Neuron (in vitro differentiated cells): ENCODE results near the gene KCNC1.

ENCODE experiments used
- H2AFZ ChIP-seq: one replicate; pipeline ENCODE4 v1.6.1; 2013; ENCODE audit warnings: low read depth, mild to moderate bottlenecking, inconsistent platforms, low read length, moderate library complexity
- H3K27me3 ChIP-seq: one replicate; pipeline ENCODE4 v1.6.1; 2013; ENCODE audit warnings: low read length; ENCODE audit not compliant: insufficient read depth
- H3K36me3 ChIP-seq: one replicate; pipeline ENCODE4 v1.6.1; 2013; ENCODE audit warnings: low read length; ENCODE audit not compliant: insufficient read depth
- H3K4me1 ChIP-seq: one replicate; pipeline ENCODE4 v1.6.1; 2013; ENCODE audit warnings: low read length; ENCODE audit not compliant: insufficient read depth
- H3K4me3 ChIP-seq: 2 replicates; pipeline ENCODE4 v1.5.1; 2013; ENCODE audit warnings: mild to moderate bottlenecking, low read length, moderate library complexity
- H3K9me3 ChIP-seq: one replicate; pipeline ENCODE4 v1.6.1; 2013; ENCODE audit warnings: low read length

The KCNC1 gene

GRCh38 chr11:17747131-17747955 is 12.8 kb downstream of the KCNC1 start:
- Histone ChIP-seq H3K27me3 (no peaks in the 10 kb centered on the region), H2AFZ (no peak overlapping the region), H3K36me3 (no peaks in the 10 kb centered on the region), H3K4me1 (no peaks in the 10 kb centered on the region), H3K4me3 (no peak overlapping the region), H3K9me3 (no peaks in the 10 kb centered on the region)

DNA sequence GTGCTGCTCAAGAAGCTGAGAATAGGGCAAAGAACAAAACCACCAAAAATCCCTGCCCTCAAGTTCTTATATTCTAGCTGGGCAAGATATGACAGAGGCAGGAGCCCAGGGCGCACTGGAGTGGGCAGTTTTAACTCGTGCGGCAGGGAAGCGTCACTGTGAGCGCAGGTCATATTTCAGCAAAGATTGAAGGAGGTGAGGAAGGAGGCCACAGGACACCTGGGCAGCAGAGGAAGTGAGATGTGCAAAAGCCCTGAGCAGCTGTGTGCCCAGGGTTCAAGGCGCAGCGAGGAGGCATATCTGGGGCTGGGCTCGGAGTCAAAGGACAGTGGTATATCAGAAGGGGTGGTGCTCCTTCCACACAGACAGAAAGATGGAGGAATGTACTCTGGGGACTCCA is 13.5 kb downstream of the KCNC1 start:
- no peaks in the 10 kb centered on the region for H3K4me1 ChIP-seq
- no peaks in the 10 kb centered on the region for H3K9me3 ChIP-seq
- H3K36me3 ChIP-seq: no peaks in the 10 kb centered on the region
- no peak overlapping the region for H2AFZ ChIP-seq
- no peak overlapping the region for H3K4me3 ChIP-seq
- no peaks in the 10 kb centered on the region for H3K27me3 ChIP-seq

GRCh38 chr11:17748761-17749721 is 14.5 kb downstream of the KCNC1 start:
- Histone ChIP-seq H3K4me1 (no peaks in the 10 kb centered on the region), H2AFZ (no peak overlapping the region), H3K9me3 (no peaks in the 10 kb centered on the region), H3K36me3 (no peaks in the 10 kb centered on the region), H3K4me3 (no peak overlapping the region), H3K27me3 (no peaks in the 10 kb centered on the region)

GRCh38 chr11:17750013-17750800 is 15.6 kb downstream of the KCNC1 start:
- Histone ChIP-seq H3K9me3 (no peaks in the 10 kb centered on the region), H3K4me1 (no peaks in the 10 kb centered on the region), H3K36me3 (no peaks in the 10 kb centered on the region), H3K4me3 (no peak overlapping the region), H2AFZ (no peak overlapping the region), H3K27me3 (no peaks in the 10 kb centered on the region)

- Histone ChIP-seq H3K4me3 (no peak overlapping the region), H3K36me3 (no peaks in the 10 kb centered on the region), H2AFZ (no peak overlapping the region), H3K27me3 (no peaks in the 10 kb centered on the region), H3K4me1 (no peaks in the 10 kb centered on the region), H3K9me3 (no peaks in the 10 kb centered on the region)
These were observed 16.2 kb downstream of the KCNC1 start for GRCh38 chr11:17750801-17751165.

- no peaks in the 10 kb centered on the region for H3K36me3 ChIP-seq
- no peaks in the 10 kb centered on the region for H3K27me3 ChIP-seq
- H3K4me1 ChIP-seq: no peaks in the 10 kb centered on the region
- no peak overlapping the region for H3K4me3 ChIP-seq
- no peaks in the 10 kb centered on the region for H3K9me3 ChIP-seq
- H2AFZ ChIP-seq: no peak overlapping the region
These were observed 17.0 kb downstream of the KCNC1 start for GRCh38 chr11:17751558-17751957.

DNA sequence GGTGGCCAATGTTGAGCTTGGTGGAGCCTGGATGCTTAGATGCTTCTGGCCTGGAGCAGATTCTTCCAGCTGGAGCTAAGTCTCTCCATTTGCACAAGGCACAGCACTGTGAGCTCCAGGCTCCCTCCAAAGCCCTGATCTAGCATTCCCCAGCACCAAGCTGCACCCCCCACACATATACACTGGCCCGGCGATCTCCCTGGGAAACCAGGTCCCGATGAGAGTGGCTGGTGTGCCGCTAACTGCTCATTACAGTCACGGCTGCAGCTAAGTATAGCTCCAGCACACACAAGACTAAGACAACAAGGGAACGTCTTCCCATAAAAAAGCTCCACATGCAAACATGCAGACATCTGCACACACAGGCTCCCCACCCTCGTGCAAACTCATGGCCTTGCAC is 17.6 kb downstream of the KCNC1 start:
- H3K36me3 ChIP-seq: no peaks in the 10 kb centered on the region
- H3K27me3 ChIP-seq: no peaks in the 10 kb centered on the region
- no peak overlapping the region for H2AFZ ChIP-seq
- no peaks in the 10 kb centered on the region for H3K4me1 ChIP-seq
- H3K4me3 ChIP-seq: no peak overlapping the region
- H3K9me3 ChIP-seq: no peaks in the 10 kb centered on the region

- H2AFZ ChIP-seq: no peak overlapping the region
- H3K27me3 ChIP-seq: no peaks in the 10 kb centered on the region
- H3K4me1 ChIP-seq: no peaks in the 10 kb centered on the region
- H3K4me3 ChIP-seq: no peak overlapping the region
- H3K36me3 ChIP-seq: no peaks in the 10 kb centered on the region
- no peaks in the 10 kb centered on the region for H3K9me3 ChIP-seq
These were observed 18.6 kb downstream of the KCNC1 start for GRCh38 chr11:17753153-17753552.

- Histone ChIP-seq H3K27me3 (no peaks in the 10 kb centered on the region), H2AFZ (no peak overlapping the region), H3K4me3 (no peak overlapping the region), H3K4me1 (no peaks in the 10 kb centered on the region), H3K9me3 (no peaks in the 10 kb centered on the region), H3K36me3 (no peaks in the 10 kb centered on the region)
These were observed 19.1 kb downstream of the KCNC1 start for GRCh38 chr11:17753641-17754040.

GRCh38 chr11:17755891-17756290 is 21.3 kb downstream of the KCNC1 start:
- no peaks in the 10 kb centered on the region for H3K36me3 ChIP-seq
- no peak overlapping the region for H3K4me3 ChIP-seq
- no peaks in the 10 kb centered on the region for H3K27me3 ChIP-seq
- no peaks in the 10 kb centered on the region for H3K4me1 ChIP-seq
- H3K9me3 ChIP-seq: peaks cover 4% of the 10 kb centered on the region
- H2AFZ ChIP-seq: no peak overlapping the region

GRCh38 chr11:17760102-17761029 is 25.8 kb downstream of the KCNC1 start:
- Histone ChIP-seq H3K36me3 (no peaks in the 10 kb centered on the region), H3K27me3 (no peaks in the 10 kb centered on the region), H2AFZ (no peak overlapping the region), H3K9me3 (peaks cover 4% of the 10 kb centered on the region), H3K4me1 (peaks cover 16% of the 10 kb centered on the region), H3K4me3 (no peak overlapping the region)

- H3K27me3 ChIP-seq: no peaks in the 10 kb centered on the region
- H3K36me3 ChIP-seq: no peaks in the 10 kb centered on the region
- no peak overlapping the region for H3K4me3 ChIP-seq
- no peak overlapping the region for H2AFZ ChIP-seq
- peaks cover 28% of the 10 kb centered on the region for H3K4me1 ChIP-seq
- peaks cover 4% of the 10 kb centered on the region for H3K9me3 ChIP-seq
These were observed 27.9 kb downstream of the KCNC1 start for GRCh38 chr11:17762309-17762974.
